Erythroblast (primary cell): ENCODE measurements around the gene NXN.
"Not testable (repeated sequence)": the region's sequence is repeated elsewhere in the genome, so short reads cannot be mapped to it uniquely, and the experiment has no call there.

Experiments
- DNase-seq, 2 experiments: peaks; one replicate each; lab custom pipeline; 2025; lab: John Stamatoyannopoulos, UW
- GATA1 ChIP-seq: IDR thresholded peaks from 2 replicates; pipeline ENCODE4 v1.6.1; 2011; ENCODE audit warnings: low read depth, mild to moderate bottlenecking, control low read depth, low read length, moderate library complexity
- POLR2A ChIP-seq: IDR thresholded peaks from 2 replicates; pipeline ENCODE4 v1.6.1; 2011; ENCODE audit warnings: mild to moderate bottlenecking, low read length

Gene NXN

GRCh38 chr17:836151-836550 lies 143.4 kb downstream of the NXN start:
- DNase-seq = no peak
- TF ChIP-seq GATA1 (no peak), POLR2A (no peak)

GRCh38 chr17:835721-836120 lies 143.9 kb downstream of the NXN start:
- not testable (repeated sequence) for DNase-seq

- no peak for DNase-seq
Measured at GRCh38 chr17:835263-835662, 144.3 kb downstream of the NXN start.

DNA sequence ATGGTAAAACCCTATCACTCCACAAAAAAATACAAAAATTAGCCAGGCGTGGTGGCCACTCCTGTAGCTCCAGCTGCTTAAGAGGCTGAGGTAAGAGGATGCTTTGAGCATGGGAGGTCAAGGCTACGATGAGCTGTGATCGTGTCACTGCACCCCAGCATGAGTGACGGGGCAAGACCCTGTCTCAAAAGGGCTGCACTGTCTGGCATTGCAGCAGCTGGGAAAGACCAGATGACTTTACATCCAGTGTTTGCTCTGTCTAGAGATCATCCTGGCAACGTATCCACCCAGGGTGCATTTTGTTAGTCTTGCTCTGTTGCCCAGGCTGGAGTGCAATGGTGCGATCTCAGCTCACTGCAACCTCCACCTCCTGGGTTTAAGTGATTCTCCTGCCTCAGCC lies 145.4 kb downstream of the NXN start:
- TF ChIP-seq POLR2A (no peak), GATA1 (no peak)
- no peak for DNase-seq

More at GRCh38 chr17:835263-835662, 144.3 kb downstream of the NXN start:
- TF ChIP-seq POLR2A (no peak), GATA1 (no peak)

DNA sequence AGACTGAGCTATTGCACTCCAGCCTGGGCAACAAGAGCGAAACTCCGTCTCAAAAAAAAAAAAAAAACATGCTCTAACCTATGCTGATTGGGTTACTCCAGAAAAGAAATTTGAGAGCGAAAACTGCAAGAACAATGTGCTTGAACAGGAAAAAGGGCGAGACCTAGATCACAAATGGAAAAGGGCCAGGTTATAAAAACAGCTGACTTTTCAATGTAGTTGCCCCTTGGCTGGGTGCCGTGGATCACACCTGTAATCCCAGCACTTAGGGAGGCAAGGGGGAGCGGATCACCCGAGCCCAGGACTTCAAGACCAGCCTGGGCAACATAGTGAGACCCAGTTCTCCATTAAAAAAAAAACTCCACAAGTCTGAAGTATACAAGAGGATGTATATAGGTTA lies 148.6 kb downstream of the NXN start:
- DNase-seq = no peak
- TF ChIP-seq GATA1 (no peak), POLR2A (no peak)

DNA sequence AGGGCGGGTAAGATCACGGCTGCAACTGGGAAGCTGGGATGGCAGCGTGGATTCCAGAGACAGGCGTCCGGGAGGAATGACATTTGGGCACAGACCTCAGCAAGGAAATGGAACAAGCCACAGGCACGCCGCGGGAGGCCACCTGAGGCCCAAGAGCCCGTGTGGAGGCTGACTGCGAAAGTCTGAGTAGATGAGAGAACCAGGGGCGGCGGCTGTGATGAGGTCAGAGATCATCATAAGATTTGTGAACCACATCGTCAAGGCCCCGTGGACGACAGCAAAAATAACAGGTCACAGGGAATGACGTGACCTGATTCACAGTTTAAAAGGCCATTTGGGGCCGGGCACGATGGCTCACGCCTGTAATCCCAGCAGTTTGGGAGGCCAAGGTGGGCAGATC lies 149.2 kb downstream of the NXN start:
- no peak for TF ChIP-seq POLR2A
- no peak for TF ChIP-seq GATA1
- DNase-seq = no peak

DNA sequence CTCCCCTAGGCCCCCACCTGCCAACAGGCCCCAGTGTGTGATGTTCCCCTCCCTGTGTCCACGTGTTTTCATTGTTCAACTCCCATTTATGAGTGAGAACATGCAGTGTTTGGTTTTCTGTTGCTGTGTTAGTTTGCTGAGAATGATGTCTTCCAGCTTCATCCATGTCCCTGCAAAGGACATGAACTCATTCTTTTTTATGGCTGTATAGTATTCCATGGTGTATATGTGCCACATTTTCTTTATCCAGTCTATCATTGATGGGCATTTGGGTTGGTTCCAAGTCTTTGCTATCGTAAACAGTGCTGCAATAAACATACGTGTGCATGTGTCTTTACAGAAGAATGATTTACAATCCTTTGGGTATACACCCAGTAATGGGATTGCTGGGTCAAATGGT lies 150.0 kb downstream of the NXN start:
- not testable (repeated sequence) for DNase-seq

DNA sequence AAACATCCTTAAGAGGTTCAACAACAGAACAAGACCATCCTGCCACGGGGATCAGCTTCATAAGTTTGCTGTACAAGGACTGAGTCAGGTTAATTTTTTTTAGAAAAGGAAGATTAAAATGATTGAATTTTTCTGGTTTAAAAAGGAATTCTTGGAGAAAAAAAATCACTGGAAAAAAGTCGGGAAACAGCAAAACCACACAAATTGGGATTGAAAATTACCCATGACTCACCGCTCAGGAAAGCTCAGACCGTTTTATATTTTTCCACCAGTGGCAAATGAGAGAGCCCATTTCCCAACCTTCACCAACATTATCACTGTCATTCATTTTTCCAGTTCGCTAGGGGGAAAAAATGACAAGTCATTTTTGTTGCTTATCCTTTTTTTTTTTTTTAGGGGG lies 150.8 kb downstream of the NXN start:
- no peak for DNase-seq
- TF ChIP-seq GATA1 (no peak), POLR2A (no peak)

DNA sequence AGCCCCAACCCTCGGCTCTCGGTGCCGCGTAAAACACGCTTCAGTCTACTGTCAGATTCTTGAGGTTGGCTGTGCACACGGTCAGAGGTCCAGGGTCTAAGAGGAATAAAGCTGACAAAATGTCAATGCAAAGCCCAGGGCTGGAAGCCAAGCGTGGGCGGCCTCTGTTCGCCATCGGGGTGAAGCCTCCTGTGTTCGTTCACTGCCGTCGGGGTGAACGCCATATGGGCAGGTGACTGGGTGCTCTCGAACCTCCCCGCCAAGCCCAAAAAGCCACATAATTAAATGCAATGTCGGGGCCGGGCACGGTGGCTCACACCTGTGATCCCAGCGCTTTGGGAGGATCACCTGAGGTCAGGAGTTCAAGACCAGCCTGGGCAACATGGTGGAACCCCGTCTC lies 152.8 kb downstream of the NXN start:
- no peak for TF ChIP-seq POLR2A
- no peak for TF ChIP-seq GATA1

DNA sequence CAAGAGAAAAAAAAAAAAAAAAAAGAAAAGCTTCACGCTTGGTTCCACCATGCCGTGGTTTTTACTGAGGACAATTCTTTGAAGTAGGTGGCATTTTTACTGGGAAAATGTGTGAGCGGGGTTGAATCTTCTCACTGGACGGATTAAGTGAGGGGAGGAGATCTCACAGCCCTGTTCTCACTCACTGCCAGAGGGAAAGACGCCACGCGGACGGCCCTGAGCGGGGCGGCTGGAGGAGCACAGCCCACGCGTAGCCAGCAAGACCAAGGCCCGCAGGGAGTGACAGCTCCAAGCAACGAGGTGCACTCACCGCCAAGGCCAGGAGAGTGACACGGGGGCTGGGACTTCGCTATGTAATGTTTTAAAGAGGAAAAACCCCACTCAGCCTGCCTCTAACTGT lies 154.4 kb downstream of the NXN start:
- TF ChIP-seq GATA1 (no peak), POLR2A (no peak)
- DNase-seq = no peak

More for the DNA sequence above, 152.8 kb downstream of the NXN start:
- no peak for DNase-seq

DNA sequence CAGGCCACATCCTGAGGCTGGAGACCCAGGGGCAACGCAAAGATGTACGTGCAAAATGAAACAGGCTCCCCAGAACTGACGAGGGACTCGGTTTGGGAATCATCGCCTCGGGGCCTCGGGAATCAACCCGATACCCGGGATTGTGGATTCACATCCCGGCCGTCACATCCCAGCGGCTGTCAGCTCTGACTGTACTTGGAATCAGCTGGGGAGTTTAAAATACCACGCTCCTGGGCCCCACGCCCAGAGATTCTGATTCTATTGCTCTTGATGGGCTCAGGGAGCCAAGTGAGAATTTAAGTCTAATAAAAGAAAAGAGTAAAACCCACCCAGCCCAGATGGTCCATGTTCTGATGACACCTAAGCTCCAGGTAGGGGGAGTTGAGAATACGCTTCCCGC lies 155.2 kb downstream of the NXN start:
- no peak for TF ChIP-seq GATA1
- TF ChIP-seq POLR2A = no peak
- no peak for DNase-seq

DNA sequence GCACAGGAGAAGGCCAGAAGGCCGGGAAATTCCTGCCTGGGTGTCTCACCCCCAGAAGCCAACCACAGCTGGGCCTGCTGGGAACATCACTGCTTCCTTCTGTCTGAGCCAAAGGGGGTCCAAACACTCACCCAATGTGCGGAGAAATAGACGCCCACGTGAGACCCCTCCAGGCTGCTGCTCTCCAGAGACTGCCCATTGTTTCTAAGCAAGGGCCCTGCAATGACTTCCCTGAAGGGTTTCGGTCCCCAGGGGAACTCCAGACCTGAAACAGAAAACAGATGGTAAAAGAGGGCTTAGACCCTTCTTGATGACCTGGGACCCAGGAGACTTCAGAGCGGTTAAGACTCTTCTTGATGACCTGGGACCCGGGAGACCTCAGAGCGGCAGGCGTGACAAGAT lies 156.1 kb downstream of the NXN start:
- DNase-seq = no peak
- TF ChIP-seq POLR2A (no peak), GATA1 (no peak)

- DNase-seq = no peak
- TF ChIP-seq GATA1 (no peak), POLR2A (no peak)
Measured at GRCh38 chr17:819251-819650, 160.3 kb downstream of the NXN start.

DNA sequence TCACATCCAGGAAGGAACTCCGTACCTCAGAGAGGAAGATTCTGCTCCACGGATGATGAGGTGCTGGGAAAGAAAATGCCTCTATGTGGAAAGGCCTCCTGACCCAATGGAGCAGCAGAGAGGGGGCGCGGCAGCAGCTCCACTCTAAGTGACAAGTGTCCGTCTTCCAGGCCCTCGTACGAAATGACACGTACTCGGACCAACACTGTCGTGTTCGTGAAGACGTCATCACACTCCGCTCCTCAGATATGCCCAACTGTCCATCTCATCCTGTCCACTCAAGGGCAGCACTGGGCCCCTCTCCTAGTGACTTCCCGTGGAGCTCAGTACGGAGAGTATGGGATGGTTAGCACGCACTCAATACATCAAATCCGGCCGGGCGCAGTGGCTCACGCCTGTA lies 165.2 kb downstream of the NXN start:
- DNase-seq = no peak
- no peak for TF ChIP-seq POLR2A
- no peak for TF ChIP-seq GATA1

- TF ChIP-seq POLR2A (no peak), GATA1 (no peak)
- no peak for DNase-seq
Measured at GRCh38 chr17:812638-813204, 166.9 kb downstream of the NXN start.
